ENCODE data around the gene MAMDC2.

- TF ChIP-seq CTCF (IDR thresholded peaks at IDR 0.05) (no peak), POLR2A (IDR thresholded peaks at IDR 0.05) (no peak)
Measured at GRCh38 chr9:70123695-70124094, 80.0 kb downstream of the MAMDC2 start.

All from thyroid gland (tissue), 4 donors.